Gastroesophageal sphincter (tissue), 4 donors: ENCODE results near the gene BABAM2. TPM values are rescaled to one million over a fixed set of nuclear protein-coding genes. Genes with fewer than 3 reads are reported as not detected.
"Not testable (repeated sequence)": the region's sequence is repeated elsewhere in the genome, so short reads cannot be mapped to it uniquely, and the experiment has no call there.

Experiments
- ATAC-seq: fragments of 150-250 bp; one replicate; pipeline ENCODE4 v1.9.1; 2016; ENCODE audit warnings: mild to moderate bottlenecking, moderate library complexity
- H3K27ac ChIP-seq, 4 donors: fragments of 200-600 bp; sonication (generic) in 3 of 4; 1 replicate in 3 of 4; 2 replicates in 1 of 4; pipeline ENCODE4 v1.5.1; 2016 to 2019
- H3K27me3 ChIP-seq: fragments of 200-600 bp; sonication (generic); one replicate; pipeline ENCODE4 v1.5.1; 2019
- H3K36me3 ChIP-seq, 2 donors: fragments of 200-600 bp; sonication (generic); one replicate each; pipeline ENCODE4 v1.5.1; 2019; ENCODE audit warnings: control low read depth in 1 of 2
- H3K4me1 ChIP-seq, 3 donors: fragments of 200-600 bp; sonication (generic); 1 replicate in 2 of 3; 2 replicates in 1 of 3; pipeline ENCODE4 v1.5.1; 2016 to 2019; ENCODE audit warnings: control low read depth in 2 of 3
- H3K4me3 ChIP-seq, 2 donors: fragments of 200-600 bp; sonication (generic); one replicate each; pipeline ENCODE4 v1.5.1; 2019; ENCODE audit warnings: mild to moderate bottlenecking in 1 of 2, moderate library complexity in 1 of 2
- H3K9me3 ChIP-seq, 3 donors: fragments of 200-600 bp; sonication (generic); one replicate each; pipeline ENCODE4 v1.5.1; 2017 to 2019; ENCODE audit warnings: control low read depth in 2 of 3
- CTCF ChIP-seq, 4 experiments: fragments of 200-600 bp in 2 of 4; fragments of 450-650 bp in 2 of 4; sonication (generic) in 1 of 4; IDR thresholded peaks; one replicate each; pipeline ENCODE4 v1.5.1; 2017 to 2019; ENCODE audit warnings: antibody characterized with exemption in 4 of 4, mild to moderate bottlenecking in 2 of 4, moderate library complexity in 2 of 4
- EP300 ChIP-seq: sonication (generic); formaldehyde crosslinking; IDR thresholded peaks from one replicate; pipeline ENCODE4 v1.6.1; 2017; ENCODE audit warnings: antibody characterized with exemption, mild to moderate bottlenecking
- POLR2A ChIP-seq, 2 donors: fragments of 450-650 bp; IDR thresholded peaks; one replicate each; pipeline ENCODE4 v1.6.1; 2017; ENCODE audit warnings: antibody characterized with exemption in 2 of 2, mild to moderate bottlenecking in 2 of 2, moderate library complexity in 1 of 2
- POLR2AphosphoS5 ChIP-seq: sonication (generic); formaldehyde crosslinking; IDR thresholded peaks from one replicate; pipeline ENCODE4 v1.6.1; 2017; ENCODE audit warnings: antibody characterized with exemption
- WGBS, 2 donors: methylation state at CpG; one replicate each; pipeline ENCODE4 v1.1.5; 2018; ENCODE audit warnings: low coverage in 1 of 2; 5-methylcytosine and 5-hydroxymethylcytosine counted together
- total RNA-seq, 4 donors: library from RNA; depleted of rRNA; stranded (reverse); fragments of >200 nt; gene quantifications; one replicate each; pipeline ENCODE4 v1.1.0, GENCODE V29; 2016

Gene BABAM2
- total RNA-seq, 4 donors from 2014 or later, result 28.5 to 43.6 (median 37.4) TPM

- peaks cover 0 to 4% (median 0%) of the 10 kb centered on the region in 3 donors for H3K4me1 ChIP-seq
- no peak for ATAC-seq
- no peaks in the 10 kb centered on the region for H3K9me3 ChIP-seq
- no peaks in the 10 kb centered on the region for H3K36me3 ChIP-seq
- WGBS, 2 donors, result 91 to 100% methylated on average over 1 of the region's 1 CpG
- H3K27ac ChIP-seq, result no peak overlapping the region
- no peak overlapping the region for H3K4me3 ChIP-seq
- TF ChIP-seq POLR2A (IDR thresholded peaks at IDR 0.05) (no peak), CTCF (IDR thresholded peaks at IDR 0.05) (no peak), EP300 (no peak), POLR2AphosphoS5 (no peak)
- H3K27me3 ChIP-seq, result no peaks in the 10 kb centered on the region
These were observed 85.8 kb downstream of the BABAM2 start for GRCh38 chr2:27976308-27976707.

DNA sequence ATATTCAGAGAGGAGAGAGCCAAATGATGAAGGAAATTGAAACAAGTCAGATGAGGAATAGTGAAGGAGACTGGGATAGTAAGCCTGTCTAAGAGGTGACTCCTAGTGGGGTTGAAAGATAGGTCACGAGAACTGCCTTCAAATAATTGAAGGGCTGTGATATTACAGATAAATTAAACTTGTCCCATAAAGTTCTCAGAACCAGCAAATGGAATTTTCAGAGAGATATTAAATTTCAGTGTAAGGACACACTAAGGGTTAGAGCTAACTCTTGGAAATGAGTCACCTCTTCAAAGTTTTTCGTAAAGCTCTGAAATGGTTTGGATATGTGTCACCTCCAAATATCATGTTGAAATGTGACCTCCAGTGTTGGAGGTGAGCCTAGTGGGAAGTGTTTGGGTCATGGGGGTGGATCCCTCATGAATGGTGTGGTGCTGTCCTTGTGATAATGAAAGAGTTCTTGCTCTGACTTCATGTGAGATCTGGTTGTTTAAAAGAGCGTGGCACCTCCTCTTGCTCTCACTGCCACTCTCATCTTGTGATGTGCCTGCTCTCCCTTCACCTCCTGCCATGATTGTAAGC lies 87.3 kb downstream of the BABAM2 start:
- no peaks in the 10 kb centered on the region for H3K27me3 ChIP-seq
- 65 to 78% methylated on average over 3 of the region's 3 CpGs for WGBS, 2 donors
- H3K4me3 ChIP-seq, result no peak overlapping the region
- H3K4me1 ChIP-seq, result peaks cover 0 to 4% (median 0%) of the 10 kb centered on the region in 3 donors
- H3K27ac ChIP-seq, result no peak overlapping the region
- no peaks in the 10 kb centered on the region for H3K36me3 ChIP-seq
- ATAC-seq, result peak; percentile 48
- TF ChIP-seq POLR2A (IDR thresholded peaks at IDR 0.05) (no peak), CTCF (IDR thresholded peaks at IDR 0.05) (no peak), EP300 (no peak), POLR2AphosphoS5 (no peak)
- H3K9me3 ChIP-seq, result no peaks in the 10 kb centered on the region

- WGBS, 2 donors, result no CpG with 5 or more reads among the region's 2 CpGs
- H3K36me3 ChIP-seq, H3K4me3 ChIP-seq, H3K4me1 ChIP-seq, ATAC-seq, H3K9me3 ChIP-seq, H3K27me3 ChIP-seq, H3K27ac ChIP-seq: not testable (repeated sequence)
These were observed 88.2 kb downstream of the BABAM2 start for GRCh38 chr2:27978761-27979160.

- H3K4me3 ChIP-seq, result no peak overlapping the region
- no peak overlapping the region for H3K27ac ChIP-seq
- ATAC-seq, result no peak
- H3K27me3 ChIP-seq, result no peaks in the 10 kb centered on the region
- 55 to 56% methylated on average over 1 of the region's 1 CpG for WGBS, 2 donors
- H3K36me3 ChIP-seq, result no peaks in the 10 kb centered on the region
- H3K4me1 ChIP-seq, result peaks cover 0 to 4% (median 0%) of the 10 kb centered on the region in 3 donors
- TF ChIP-seq POLR2A (IDR thresholded peaks at IDR 0.05), result no peak
- no peak for TF ChIP-seq EP300
- TF ChIP-seq POLR2AphosphoS5, result no peak
- TF ChIP-seq CTCF (IDR thresholded peaks at IDR 0.05), result no peak
- no peaks in the 10 kb centered on the region for H3K9me3 ChIP-seq
These were observed 89.7 kb downstream of the BABAM2 start for GRCh38 chr2:27980242-27980641.

GRCh38 chr2:27984153-27984552 lies 93.6 kb downstream of the BABAM2 start:
- Histone ChIP-seq H3K36me3 (no peaks in the 10 kb centered on the region), H3K27ac (no peak overlapping the region), H3K27me3 (no peaks in the 10 kb centered on the region), H3K4me1 (peaks cover 0 to 10% (median 0%) of the 10 kb centered on the region in 3 donors), H3K4me3 (no peak overlapping the region), H3K9me3 (no peaks in the 10 kb centered on the region)
- ATAC-seq, result no peak
- TF ChIP-seq CTCF (IDR thresholded peaks at IDR 0.05) (no peak), EP300 (no peak), POLR2AphosphoS5 (no peak), POLR2A (IDR thresholded peaks at IDR 0.05) (no peak)
